ENCODE results near the gene CFAP61.

DNA sequence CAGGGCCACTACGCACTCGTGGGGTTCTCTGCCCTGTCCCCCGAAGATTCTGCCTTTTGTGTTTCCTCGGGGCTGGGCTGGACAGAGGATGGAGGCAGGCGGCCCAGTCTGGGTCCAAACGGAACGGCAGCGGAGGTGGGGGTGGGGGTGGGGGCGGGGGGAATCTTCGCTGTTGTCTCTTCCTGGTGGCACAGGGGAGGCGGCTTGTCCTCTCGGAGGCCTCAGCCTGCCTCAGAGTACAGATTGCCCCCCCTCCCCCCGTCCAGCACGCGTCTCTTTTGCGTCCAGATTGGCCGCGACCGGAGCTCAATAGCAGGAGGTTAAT is 314.2 kb downstream of the CFAP61 start:
- TF ChIP-seq, protein P1, sequence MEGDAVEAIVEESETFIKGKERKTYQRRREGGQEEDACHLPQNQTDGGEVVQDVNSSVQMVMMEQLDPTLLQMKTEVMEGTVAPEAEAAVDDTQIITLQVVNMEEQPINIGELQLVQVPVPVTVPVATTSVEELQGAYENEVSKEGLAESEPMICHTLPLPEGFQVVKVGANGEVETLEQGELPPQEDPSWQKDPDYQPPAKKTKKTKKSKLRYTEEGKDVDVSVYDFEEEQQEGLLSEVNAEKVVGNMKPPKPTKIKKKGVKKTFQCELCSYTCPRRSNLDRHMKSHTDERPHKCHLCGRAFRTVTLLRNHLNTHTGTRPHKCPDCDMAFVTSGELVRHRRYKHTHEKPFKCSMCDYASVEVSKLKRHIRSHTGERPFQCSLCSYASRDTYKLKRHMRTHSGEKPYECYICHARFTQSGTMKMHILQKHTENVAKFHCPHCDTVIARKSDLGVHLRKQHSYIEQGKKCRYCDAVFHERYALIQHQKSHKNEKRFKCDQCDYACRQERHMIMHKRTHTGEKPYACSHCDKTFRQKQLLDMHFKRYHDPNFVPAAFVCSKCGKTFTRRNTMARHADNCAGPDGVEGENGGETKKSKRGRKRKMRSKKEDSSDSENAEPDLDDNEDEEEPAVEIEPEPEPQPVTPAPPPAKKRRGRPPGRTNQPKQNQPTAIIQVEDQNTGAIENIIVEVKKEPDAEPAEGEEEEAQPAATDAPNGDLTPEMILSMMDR (IDR thresholded peaks at IDR 0.05) = no peak
- TF ChIP-seq, protein P2, sequence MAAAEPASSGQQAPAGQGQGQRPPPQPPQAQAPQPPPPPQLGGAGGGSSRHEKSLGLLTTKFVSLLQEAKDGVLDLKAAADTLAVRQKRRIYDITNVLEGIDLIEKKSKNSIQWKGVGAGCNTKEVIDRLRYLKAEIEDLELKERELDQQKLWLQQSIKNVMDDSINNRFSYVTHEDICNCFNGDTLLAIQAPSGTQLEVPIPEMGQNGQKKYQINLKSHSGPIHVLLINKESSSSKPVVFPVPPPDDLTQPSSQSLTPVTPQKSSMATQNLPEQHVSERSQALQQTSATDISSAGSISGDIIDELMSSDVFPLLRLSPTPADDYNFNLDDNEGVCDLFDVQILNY (CRISPR knock-in tag; IDR thresholded peaks at IDR 0.05) = no peak
- TF ChIP-seq TEAD4 (CRISPR knock-in tag; IDR thresholded peaks at IDR 0.05) = no peak
- TF ChIP-seq, protein P3, sequence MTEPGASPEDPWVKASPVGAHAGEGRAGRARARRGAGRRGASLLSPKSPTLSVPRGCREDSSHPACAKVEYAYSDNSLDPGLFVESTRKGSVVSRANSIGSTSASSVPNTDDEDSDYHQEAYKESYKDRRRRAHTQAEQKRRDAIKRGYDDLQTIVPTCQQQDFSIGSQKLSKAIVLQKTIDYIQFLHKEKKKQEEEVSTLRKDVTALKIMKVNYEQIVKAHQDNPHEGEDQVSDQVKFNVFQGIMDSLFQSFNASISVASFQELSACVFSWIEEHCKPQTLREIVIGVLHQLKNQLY (CRISPR knock-in tag; IDR thresholded peaks at IDR 0.05) = no peak
- TF ChIP-seq SP1 (CRISPR knock-in tag; conservative IDR thresholded peaks at IDR 0.05) = no peak
- TF ChIP-seq, protein P4, sequence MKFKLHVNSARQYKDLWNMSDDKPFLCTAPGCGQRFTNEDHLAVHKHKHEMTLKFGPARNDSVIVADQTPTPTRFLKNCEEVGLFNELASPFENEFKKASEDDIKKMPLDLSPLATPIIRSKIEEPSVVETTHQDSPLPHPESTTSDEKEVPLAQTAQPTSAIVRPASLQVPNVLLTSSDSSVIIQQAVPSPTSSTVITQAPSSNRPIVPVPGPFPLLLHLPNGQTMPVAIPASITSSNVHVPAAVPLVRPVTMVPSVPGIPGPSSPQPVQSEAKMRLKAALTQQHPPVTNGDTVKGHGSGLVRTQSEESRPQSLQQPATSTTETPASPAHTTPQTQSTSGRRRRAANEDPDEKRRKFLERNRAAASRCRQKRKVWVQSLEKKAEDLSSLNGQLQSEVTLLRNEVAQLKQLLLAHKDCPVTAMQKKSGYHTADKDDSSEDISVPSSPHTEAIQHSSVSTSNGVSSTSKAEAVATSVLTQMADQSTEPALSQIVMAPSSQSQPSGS (CRISPR knock-in tag; IDR thresholded peaks at IDR 0.05; ENCODE audit: borderline replicate concordance, low read depth) = no peak
- TF ChIP-seq, protein P5, sequence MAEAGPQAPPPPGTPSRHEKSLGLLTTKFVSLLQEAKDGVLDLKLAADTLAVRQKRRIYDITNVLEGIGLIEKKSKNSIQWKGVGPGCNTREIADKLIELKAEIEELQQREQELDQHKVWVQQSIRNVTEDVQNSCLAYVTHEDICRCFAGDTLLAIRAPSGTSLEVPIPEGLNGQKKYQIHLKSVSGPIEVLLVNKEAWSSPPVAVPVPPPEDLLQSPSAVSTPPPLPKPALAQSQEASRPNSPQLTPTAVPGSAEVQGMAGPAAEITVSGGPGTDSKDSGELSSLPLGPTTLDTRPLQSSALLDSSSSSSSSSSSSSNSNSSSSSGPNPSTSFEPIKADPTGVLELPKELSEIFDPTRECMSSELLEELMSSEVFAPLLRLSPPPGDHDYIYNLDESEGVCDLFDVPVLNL (CRISPR knock-in tag; IDR thresholded peaks at IDR 0.05; ENCODE audit: borderline replicate concordance, low read depth) = no peak
- TF ChIP-seq RELA (CRISPR knock-in tag; IDR thresholded peaks at IDR 0.05; ENCODE audit: borderline replicate concordance) = no peak
- TF ChIP-seq ESRRA (CRISPR knock-in tag; IDR thresholded peaks at IDR 0.05; ENCODE audit: borderline replicate concordance) = no peak
